AG20443 (cell line): Measurements from ENCODE around the gene MTUS2.
"Not testable (repeated sequence)": the region's sequence is repeated elsewhere in the genome, so short reads cannot be mapped to it uniquely, and the experiment has no call there.

ENCODE experiments used
- DNase-seq: peaks from one replicate; pipeline ENCODE4 v3.0.0; 2012; ENCODE audit warnings: low spot score, mixed read lengths

The MTUS2 gene

DNA sequence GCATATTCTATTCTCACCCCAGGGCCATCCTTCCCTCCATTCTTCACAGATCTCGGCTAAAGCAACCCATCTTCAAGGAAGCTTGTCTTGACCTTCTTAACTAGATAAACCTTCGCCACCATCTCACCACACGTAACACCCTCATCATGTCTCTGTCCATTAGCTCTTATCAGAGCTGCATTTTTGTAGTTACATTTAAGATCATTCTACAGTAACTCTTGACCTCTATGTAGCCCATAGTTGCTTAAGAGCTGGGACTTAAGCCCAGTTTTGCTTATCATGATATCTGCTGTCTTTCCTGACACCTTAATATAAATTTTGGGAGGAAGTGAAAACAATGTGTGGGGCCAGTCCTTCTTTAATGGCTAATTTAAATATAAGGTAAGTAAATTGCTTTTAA lies 345.1 kb downstream of the MTUS2 start:
- no peak for DNase-seq

DNA sequence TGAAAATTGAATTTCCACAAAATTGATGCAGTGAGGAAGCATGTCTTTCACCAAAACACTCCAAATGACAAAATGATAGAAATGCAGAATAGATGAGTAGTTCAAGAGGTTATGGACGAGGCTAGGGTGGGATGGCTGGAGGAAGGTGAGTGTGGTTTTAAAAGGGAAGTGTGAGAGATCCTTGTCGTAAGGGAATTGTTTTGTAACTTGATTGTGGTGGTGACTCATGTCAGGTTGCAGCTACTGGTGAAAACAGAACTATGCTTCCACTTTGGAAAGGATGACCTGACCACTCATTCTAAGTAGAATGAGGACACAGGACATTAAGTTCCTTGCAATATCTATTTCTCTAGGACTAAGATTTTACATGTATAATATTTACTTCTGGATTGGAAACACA lies 345.7 kb downstream of the MTUS2 start:
- DNase-seq: no peak

DNA sequence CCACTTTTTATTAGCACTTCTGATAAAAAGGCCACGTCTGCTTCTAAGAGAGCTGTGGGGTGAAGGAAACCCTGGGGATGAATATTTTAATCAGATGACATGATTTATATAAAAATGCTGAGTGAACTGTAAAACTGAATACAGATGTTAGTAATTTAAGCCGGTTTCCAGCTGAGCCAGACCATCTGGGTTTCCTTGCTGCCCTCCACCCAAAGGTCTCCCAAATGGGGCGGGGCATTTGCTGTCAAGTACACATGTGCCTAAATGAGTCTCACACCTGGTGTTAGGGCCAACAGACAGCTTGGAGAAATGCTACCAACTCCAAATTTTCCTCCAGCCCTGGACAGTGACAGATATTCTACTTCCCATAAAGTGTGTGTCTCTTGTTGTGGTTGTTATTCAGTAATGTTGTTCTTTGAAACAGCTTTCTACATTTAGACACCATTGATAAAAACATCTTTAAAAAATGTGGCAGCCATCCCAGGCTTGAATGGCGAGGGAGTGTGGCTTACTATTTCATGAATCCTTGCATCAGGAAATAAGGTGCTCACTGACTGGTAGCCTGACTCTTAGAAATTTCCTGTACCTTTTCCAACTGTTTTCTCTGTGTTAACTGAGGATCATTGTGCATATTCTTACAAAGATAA lies 350.4 kb downstream of the MTUS2 start:
- no peak for DNase-seq

GRCh38 chr13:29171244-29171643 lies 351.1 kb downstream of the MTUS2 start:
- no peak for DNase-seq

- no peak for DNase-seq
These were observed 354.0 kb downstream of the MTUS2 start for GRCh38 chr13:29174093-29174492.

GRCh38 chr13:29175250-29175873 lies 355.2 kb downstream of the MTUS2 start:
- no peak for DNase-seq

GRCh38 chr13:29180055-29180454 lies 359.9 kb downstream of the MTUS2 start:
- DNase-seq: no peak

- DNase-seq: no peak
These were observed 362.1 kb downstream of the MTUS2 start for GRCh38 chr13:29182216-29182615.

DNA sequence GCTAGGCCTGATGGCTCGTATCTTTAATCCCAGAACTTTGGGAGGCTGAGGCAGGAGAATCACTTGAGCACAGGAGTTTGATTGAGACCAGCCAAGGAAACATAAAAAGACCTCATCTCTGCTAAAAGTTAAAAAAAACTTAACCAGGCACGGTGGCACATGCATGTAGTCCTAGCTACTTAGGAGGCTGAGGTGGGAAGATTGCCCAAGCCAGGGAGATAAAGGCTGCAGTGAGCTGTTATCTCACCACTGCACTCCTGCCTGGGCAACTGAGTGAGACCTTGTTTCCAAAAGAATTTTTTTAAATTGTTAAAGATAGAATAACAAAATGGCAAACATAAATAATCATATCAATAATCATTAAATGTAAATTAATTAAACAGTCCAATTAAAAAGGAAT lies 365.8 kb downstream of the MTUS2 start:
- no peak for DNase-seq

DNA sequence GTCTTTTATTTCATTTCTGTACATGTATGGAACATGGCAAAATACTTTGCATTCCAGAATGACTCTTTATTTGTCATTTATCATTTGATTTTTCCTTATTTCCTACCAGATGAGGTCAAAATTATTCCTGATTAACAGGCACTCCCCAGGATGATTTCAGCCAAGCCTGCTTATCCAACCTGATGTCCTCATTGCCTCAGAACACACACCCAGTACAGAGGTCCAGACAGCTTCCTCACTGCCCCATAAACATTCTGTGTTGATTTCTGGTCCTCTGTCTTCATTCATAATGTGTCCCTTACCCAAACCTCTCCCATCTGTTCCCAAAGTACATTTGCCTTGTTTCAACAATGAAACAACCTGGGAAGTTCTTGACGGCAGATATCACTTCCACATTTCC lies 367.4 kb downstream of the MTUS2 start:
- DNase-seq: no peak

GRCh38 chr13:29190298-29190697 lies 370.2 kb downstream of the MTUS2 start:
- no peak for DNase-seq

DNA sequence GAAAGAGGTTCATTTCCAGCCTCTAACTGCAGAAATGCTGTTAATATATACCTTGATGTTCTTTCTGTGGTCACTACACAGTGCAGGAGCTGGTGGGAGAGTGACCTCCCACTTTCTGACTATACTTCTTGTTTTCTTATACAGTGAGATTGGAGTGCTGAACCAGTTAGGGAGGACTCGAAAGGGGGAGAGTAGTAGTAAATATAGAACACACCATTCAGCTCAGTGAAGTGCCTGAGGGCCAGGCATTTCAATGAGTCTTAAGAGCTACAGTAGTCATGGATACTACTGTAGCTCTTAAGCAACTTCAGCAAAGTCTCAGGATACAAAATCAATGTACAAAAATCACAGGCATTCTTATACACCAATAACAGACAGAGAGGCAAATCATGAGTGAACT lies 372.9 kb downstream of the MTUS2 start:
- DNase-seq: no peak

GRCh38 chr13:29195456-29195855 lies 375.3 kb downstream of the MTUS2 start:
- DNase-seq: no peak

DNA sequence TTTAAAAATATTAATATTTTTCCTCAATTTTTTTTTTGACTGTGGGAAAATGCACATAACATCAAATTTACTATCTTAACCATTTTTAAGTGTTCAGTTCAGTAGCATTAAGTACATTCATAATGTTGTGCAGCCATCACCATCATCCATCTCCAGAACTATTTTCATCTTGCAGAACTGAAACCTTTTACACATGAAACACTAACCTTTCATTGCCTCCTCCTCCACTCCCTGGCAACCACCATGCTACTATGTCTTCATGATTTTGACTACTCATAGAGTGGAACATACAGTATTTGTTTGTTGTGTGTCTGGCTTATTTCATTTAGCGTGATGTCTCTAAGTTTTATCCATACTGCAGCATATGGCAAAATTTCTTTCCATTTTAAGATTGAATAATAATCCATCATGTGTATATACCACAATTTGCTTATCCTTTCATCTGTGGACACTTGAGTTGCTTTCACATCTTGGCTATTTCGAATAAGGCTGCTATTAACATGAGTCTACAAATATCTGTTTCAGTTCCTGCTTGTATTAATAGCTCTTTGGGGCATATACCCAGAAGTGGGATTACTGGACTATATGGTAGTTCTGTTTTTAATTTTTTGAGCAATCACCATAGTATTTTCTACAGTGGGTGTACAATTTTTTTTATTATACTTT lies 376.4 kb downstream of the MTUS2 start:
- DNase-seq: no peak

DNA sequence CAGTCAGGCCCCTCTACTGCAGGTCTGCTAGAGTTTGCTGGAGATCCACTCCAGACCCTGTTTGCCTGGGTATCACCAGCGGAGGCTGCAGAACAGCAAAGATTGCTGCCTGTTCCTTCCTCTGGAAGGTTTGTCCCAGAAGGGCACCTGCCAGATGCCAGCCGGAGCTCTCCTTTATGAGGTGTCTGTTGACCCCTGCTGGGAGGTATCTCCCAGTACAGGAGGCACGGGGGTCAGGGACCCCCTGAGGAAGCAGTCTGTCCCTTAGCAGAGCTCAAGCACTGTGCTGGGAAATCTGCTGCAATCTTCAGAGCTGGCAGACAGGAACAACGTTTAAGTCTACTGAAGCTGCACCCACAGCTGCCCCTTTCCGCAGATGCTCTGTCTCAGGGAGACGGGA lies 382.6 kb downstream of the MTUS2 start:
- DNase-seq: not testable (repeated sequence)

DNA sequence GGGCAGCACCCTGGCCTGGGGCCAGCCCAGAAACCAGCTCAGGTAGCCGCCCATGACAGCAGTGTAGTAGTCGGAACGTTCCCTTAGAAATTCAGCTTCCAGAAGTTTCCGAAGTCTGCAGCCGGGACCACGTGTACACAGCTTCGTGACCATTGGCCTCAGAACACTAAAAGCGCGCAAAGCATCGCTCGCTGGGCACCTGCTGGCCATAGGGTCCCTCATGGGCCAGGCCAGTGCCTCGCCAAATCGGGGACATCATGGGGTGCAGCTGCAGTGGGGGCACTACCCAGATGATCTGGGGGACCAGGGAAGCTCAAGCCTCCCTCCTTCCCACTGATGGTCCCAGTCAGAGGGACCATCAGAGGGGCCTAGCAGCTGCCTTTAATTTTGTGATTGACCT lies 384.5 kb downstream of the MTUS2 start:
- DNase-seq: no peak

DNA sequence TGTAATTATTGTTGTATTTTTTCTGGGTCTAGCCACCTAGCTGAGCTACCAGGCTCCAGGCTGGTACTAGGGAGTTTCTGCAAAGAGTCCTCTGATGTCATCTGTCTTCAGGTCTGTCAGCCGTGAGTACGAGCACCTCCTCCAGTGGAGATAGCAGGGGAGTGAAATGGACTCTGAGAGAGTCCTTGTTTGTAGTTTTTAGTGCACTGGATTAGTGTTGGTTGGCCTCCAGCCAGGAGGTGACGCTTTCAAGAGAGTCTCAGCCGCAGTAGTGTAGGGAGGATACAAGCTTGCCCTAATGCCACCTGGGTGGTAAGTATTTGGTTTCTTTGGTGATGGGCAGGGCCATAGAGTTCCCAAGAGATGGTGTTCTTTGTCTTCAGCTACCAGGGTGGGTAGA lies 390.5 kb downstream of the MTUS2 start:
- DNase-seq: no peak

- not testable (repeated sequence) for DNase-seq
These were observed 391.0 kb downstream of the MTUS2 start for GRCh38 chr13:29211162-29211561.

DNA sequence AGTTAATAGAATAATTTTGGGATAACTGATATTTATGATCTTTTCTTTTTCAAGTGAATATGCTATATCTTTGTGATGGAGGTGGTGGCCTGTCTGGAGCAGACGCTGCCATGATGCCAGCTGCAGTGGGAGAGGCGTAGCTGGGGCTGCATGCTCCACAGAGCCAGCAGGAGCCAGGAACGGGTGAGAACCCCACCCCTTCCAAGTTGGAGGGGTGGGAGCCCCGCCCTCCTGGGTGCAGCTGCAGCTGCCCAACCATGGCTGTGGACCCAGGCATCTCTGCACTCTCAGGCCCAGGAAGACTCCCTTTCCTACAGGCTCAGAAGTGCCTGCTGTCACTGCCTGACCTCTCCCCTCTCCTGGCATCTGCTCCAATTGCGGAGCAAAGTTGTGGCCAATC lies 402.3 kb downstream of the MTUS2 start:
- no peak for DNase-seq

DNA sequence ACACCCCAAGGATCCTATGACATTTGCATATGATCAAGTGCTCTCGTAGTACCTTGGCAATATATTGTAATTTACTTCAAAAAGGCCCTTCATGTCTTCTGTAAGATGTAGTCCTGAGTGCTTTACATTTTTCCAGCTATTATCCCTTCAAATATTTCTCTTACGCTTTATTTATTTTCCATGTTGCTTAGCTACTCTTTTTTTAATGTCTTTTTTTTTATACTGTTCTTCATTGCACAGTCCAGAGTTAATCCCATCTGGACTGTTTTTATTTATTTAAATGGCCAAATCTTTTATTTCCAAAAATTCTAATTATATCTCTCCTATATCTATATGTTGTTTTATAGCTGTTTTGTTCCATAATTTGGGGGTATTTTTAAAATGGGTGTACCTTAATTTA lies 404.1 kb downstream of the MTUS2 start:
- DNase-seq: no peak

- DNase-seq: no peak
These were observed 407.4 kb downstream of the MTUS2 start for GRCh38 chr13:29227576-29227975.

DNA sequence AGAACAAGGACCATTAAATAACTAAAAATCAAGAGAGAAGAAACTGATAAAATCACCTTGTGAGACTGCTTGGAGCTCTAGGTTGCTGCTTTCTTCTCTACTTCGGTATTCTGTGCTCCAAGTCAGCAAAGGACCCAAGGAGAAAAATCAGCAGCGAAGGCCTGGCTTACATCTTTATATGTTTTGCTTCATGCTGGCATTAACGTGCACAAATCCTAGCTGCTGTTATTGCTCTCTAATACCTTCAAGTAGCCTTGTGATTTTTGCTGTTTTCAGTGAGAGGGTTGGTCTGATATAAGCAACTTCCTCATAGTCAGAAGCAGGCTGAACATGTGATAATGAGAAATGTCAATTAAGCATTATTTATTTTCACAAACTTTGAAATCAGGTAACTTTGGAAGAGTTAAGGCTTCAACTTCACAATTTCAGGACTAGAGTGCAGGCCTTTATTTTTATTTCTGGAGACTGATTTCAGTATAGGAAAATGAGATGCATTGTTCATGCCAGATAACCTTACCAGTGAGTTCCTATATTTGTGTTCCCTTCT lies 410.2 kb downstream of the MTUS2 start:
- DNase-seq: no peak
